H9 (cell line): ENCODE measurements around the gene CHAC2. TPM values are rescaled to one million over a fixed set of nuclear protein-coding genes. Genes with fewer than 3 reads are reported as not detected.
"Not testable (repeated sequence)": the region's sequence is repeated elsewhere in the genome, so short reads cannot be mapped to it uniquely, and the experiment has no call there.

ENCODE experiments used
- DNase-seq: peaks from one replicate; pipeline ENCODE4 v3.0.0-alpha.2; 2017
- H2AFZ ChIP-seq: one replicate; pipeline ENCODE4 v1.6.1; 2013; ENCODE audit warnings: mild to moderate bottlenecking, low read length, control low read depth, moderate library complexity
- H2AK5ac ChIP-seq: 2 replicates; pipeline ENCODE4 v1.6.1; 2013; ENCODE audit warnings: low read length, control low read depth, mixed read lengths; ENCODE audit not compliant: insufficient read length
- H2BK120ac ChIP-seq: one replicate; pipeline ENCODE4 v1.6.1; 2013; ENCODE audit warnings: low read depth, mild to moderate bottlenecking, low read length, control low read depth, inconsistent platforms; ENCODE audit not compliant: poor library complexity, severe bottlenecking
- H2BK12ac ChIP-seq: 2 replicates; pipeline ENCODE4 v1.6.1; 2013; ENCODE audit warnings: low read length, control low read depth, mixed read lengths, low read depth; ENCODE audit not compliant: insufficient read length
- H2BK15ac ChIP-seq: 2 replicates; pipeline ENCODE4 v1.6.1; 2013; ENCODE audit warnings: low read depth, low read length, control low read depth
- H2BK20ac ChIP-seq: one replicate; pipeline ENCODE4 v1.6.1; 2013; ENCODE audit warnings: low read depth, mild to moderate bottlenecking, low read length, control low read depth, inconsistent platforms; ENCODE audit not compliant: poor library complexity, severe bottlenecking
- H2BK5ac ChIP-seq: 2 replicates; pipeline ENCODE4 v1.6.1; 2013; ENCODE audit warnings: low read length, control low read depth, mixed read lengths; ENCODE audit not compliant: insufficient read length
- H3K14ac ChIP-seq: 2 replicates; pipeline ENCODE4 v1.6.1; 2013; ENCODE audit warnings: low read length, control low read depth; ENCODE audit not compliant: insufficient read depth
- H3K18ac ChIP-seq: 2 replicates; pipeline ENCODE4 v1.6.1; 2013; ENCODE audit warnings: low read depth, mild to moderate bottlenecking, mixed read lengths, low read length, control low read depth; ENCODE audit not compliant: insufficient read length
- H3K23ac ChIP-seq: 2 replicates; pipeline ENCODE4 v1.6.1; 2013; ENCODE audit warnings: low read length, control low read depth, mixed read lengths, low read depth; ENCODE audit not compliant: insufficient read length
- H3K23me2 ChIP-seq: 2 replicates; pipeline ENCODE4 v1.6.1; 2013; ENCODE audit warnings: low read depth, mild to moderate bottlenecking, mixed read lengths, low read length, control low read depth; ENCODE audit not compliant: insufficient read length, poor library complexity, severe bottlenecking
- H3K27ac ChIP-seq: 2 replicates; pipeline ENCODE4 v1.5.1; 2013; ENCODE audit warnings: low read length, control low read depth, mixed read lengths, low read depth; ENCODE audit not compliant: insufficient read length
- H3K27me3 ChIP-seq: 2 replicates; pipeline ENCODE4 v1.6.1; 2013; ENCODE audit warnings: low read length, control low read depth, inconsistent platforms; ENCODE audit not compliant: insufficient read depth
- H3K4ac ChIP-seq: 2 replicates; pipeline ENCODE4 v1.6.1; 2013; ENCODE audit warnings: low read depth, mild to moderate bottlenecking, control low read depth, inconsistent platforms, low read length, moderate library complexity
- H3K4me1 ChIP-seq: 2 replicates; pipeline ENCODE4 v1.6.1; 2013; ENCODE audit warnings: low read length, control low read depth, inconsistent platforms; ENCODE audit not compliant: insufficient read depth
- H3K4me2 ChIP-seq: 2 replicates; pipeline ENCODE4 v1.6.1; 2013; ENCODE audit warnings: low read length, control low read depth, mixed read lengths; ENCODE audit not compliant: insufficient read length, insufficient read depth
- H3K56ac ChIP-seq: 2 replicates; pipeline ENCODE4 v1.6.1; 2013; ENCODE audit warnings: low read depth, mild to moderate bottlenecking, mixed read lengths, low read length, control low read depth; ENCODE audit not compliant: insufficient read length
- H3K79me1 ChIP-seq: 2 replicates; pipeline ENCODE4 v1.6.1; 2013; ENCODE audit warnings: low read depth, mild to moderate bottlenecking, moderate library complexity, low read length, control low read depth, inconsistent platforms; ENCODE audit not compliant: insufficient read depth, poor library complexity, severe bottlenecking
- H3K79me2 ChIP-seq: 2 replicates; pipeline ENCODE4 v1.6.1; 2013; ENCODE audit warnings: low read length, control low read depth, inconsistent platforms; ENCODE audit not compliant: insufficient read depth
- H3K9ac ChIP-seq: 2 replicates; pipeline ENCODE4 v1.6.1; 2013; ENCODE audit warnings: low read length, control low read depth, mixed read lengths; ENCODE audit not compliant: insufficient read length; ENCODE audit errors: extremely low read depth
- H3K9me3 ChIP-seq: one replicate; pipeline ENCODE4 v1.6.1; 2013; ENCODE audit warnings: low read depth, low read length, inconsistent platforms; ENCODE audit not compliant: control insufficient read depth
- H3T11ph ChIP-seq: one replicate; pipeline ENCODE4 v1.6.1; 2013; ENCODE audit warnings: mild to moderate bottlenecking, low read length, control low read depth, inconsistent platforms
- H4K20me1 ChIP-seq: one replicate; pipeline ENCODE4 v1.6.1; 2013; ENCODE audit not compliant: control insufficient read depth, insufficient read length, insufficient read depth
- H4K5ac ChIP-seq: 2 replicates; pipeline ENCODE4 v1.6.1; 2013; ENCODE audit warnings: low read depth, mild to moderate bottlenecking, mixed read lengths, low read length, control low read depth; ENCODE audit not compliant: insufficient read length
- H4K8ac ChIP-seq: replicated peaks from 2 replicates; pipeline ENCODE4 v1.6.1; 2013; ENCODE audit warnings: low read length, control low read depth, mixed read lengths, low read depth; ENCODE audit not compliant: insufficient read length
- H4K91ac ChIP-seq: 2 replicates; pipeline ENCODE4 v1.6.1; 2013; ENCODE audit warnings: low read depth, mild to moderate bottlenecking, moderate library complexity, mixed read lengths, low read length, control low read depth; ENCODE audit not compliant: insufficient read length
- H3K27ac Mint-ChIP-seq, 3 experiments: 2 replicates in 2 of 3; 3 replicates in 1 of 3; pipeline ENCODE4 v1.8.0; 2020 to 2021; ENCODE audit warnings: mixed read lengths in 3 of 3, mild to moderate bottlenecking in 1 of 3, moderate library complexity in 1 of 3
- H3K27me3 Mint-ChIP-seq: 2 replicates; pipeline ENCODE4 v1.8.0; 2021; ENCODE audit warnings: low read depth, mild to moderate bottlenecking, moderate library complexity, mixed read lengths
- H3K36me3 Mint-ChIP-seq, 3 experiments: 2 replicates in 2 of 3; 3 replicates in 1 of 3; pipeline ENCODE4 v1.8.0; 2020 to 2021; ENCODE audit warnings: low read depth in 3 of 3, mixed read lengths in 3 of 3; ENCODE audit not compliant: insufficient read depth in 1 of 3
- H3K4me1 Mint-ChIP-seq, 2 experiments: 2 replicates each; pipeline ENCODE4 v1.8.0; 2020; ENCODE audit warnings: mixed read lengths in 2 of 2
- H3K4me3 Mint-ChIP-seq, 2 experiments: 2 replicates in 1 of 2; 3 replicates in 1 of 2; pipeline ENCODE4 v1.8.0; 2020 to 2021; ENCODE audit warnings: mild to moderate bottlenecking in 2 of 2, mixed read lengths in 2 of 2, moderate library complexity in 1 of 2
- H3K9me3 Mint-ChIP-seq, 2 experiments: 2 replicates in 1 of 2; 3 replicates in 1 of 2; pipeline ENCODE4 v1.8.0; 2020; ENCODE audit warnings: mild to moderate bottlenecking in 2 of 2, mixed read lengths in 2 of 2, moderate library complexity in 1 of 2
- CTCF ChIP-seq: fragments of 200-600 bp; sonication (generic); conservative IDR thresholded peaks from 3 replicates; pipeline ENCODE4 v1.8.0; 2021; ENCODE audit warnings: antibody characterized with exemption, mild to moderate bottlenecking
- WGBS: extraction: QIAGEN DNeasy Blood & Tissue Kit; methylation state at CpG from one replicate; pipeline ENCODE4 v1.1.7; 2013; ENCODE audit warnings: missing lambda C conversion rate, low lambda C conversion rate, mixed read lengths; ENCODE audit not compliant: insufficient read length; ENCODE audit errors: extremely low coverage; 5-methylcytosine and 5-hydroxymethylcytosine counted together
- long read RNA-seq: library from polyadenylated mRNA; unstranded; transcript quantifications from one replicate; pipeline ENCODE4 v2.0.0, GENCODE V29; 2020
- total RNA-seq: library from RNA; stranded (reverse); gene quantifications from 2 replicates; pipeline ENCODE4 v1.2.1, GENCODE V29; 2021

CHAC2 gene
- total RNA-seq, result 10.7 and 11.3 TPM in 2 replicates
- long read RNA-seq, transcript CHAC2-201 (3 exons, 1,321 nt), result major isoform, 51 of 68 reads
- long read RNA-seq, partial matches to known transcripts, result 1 of 68 reads
- long read RNA-seq, other reads (novel, unspliced or antisense), result 16 of 68 reads

GRCh38 chr2:53767405-53768241 is at the start of gene CHAC2:
TSS of gene CHAC2 (plus strand) at chr2:53767804. CDS start at chr2:53767887, 83 bp downstream.
- H3K56ac ChIP-seq, result no peak within 1 kb of the TSS
- H3K4me3 Mint-ChIP-seq, result peak within 1 kb of the TSS; percentile 94 to 96
- no peaks in the 10 kb centered on the region for H3K4me1 ChIP-seq
- H3K9me3 ChIP-seq, result no peaks in the 10 kb centered on the region
- H3K36me3 Mint-ChIP-seq, result peaks cover 8 to 23% (median 19%) of the 10 kb centered on the region in 3 experiments
- no peak within 1 kb of the TSS for H3K23ac ChIP-seq
- H3K27ac ChIP-seq, result peak within 1 kb of the TSS; percentile 73
- H2AK5ac ChIP-seq, result no peak within 1 kb of the TSS
- H4K8ac ChIP-seq, result no peak within 1 kb of the TSS
- H3K4me2 ChIP-seq, result peak within 1 kb of the TSS; percentile 97
- no peak within 1 kb of the TSS; the same call in 1 of the 2 replicates for H2BK15ac ChIP-seq
- no peaks in the 10 kb centered on the region for H3K9me3 Mint-ChIP-seq
- peak within 1 kb of the TSS; percentile 84 for H3K18ac ChIP-seq
- H3K27me3 Mint-ChIP-seq, result no peaks in the 10 kb centered on the region
- no peaks in the 10 kb centered on the region for H3K27me3 ChIP-seq
- H3T11ph ChIP-seq, result no peak within 1 kb of the TSS
- H3K23me2 ChIP-seq, result peaks cover 9% of the 10 kb centered on the region
- peak within 1 kb of the TSS; percentile 90 for H3K9ac ChIP-seq
- WGBS, result no CpG with 5 or more reads among the region's 46 CpGs
- peak; percentile 80 for DNase-seq
- no peak within 1 kb of the TSS for H3K4ac ChIP-seq
- H3K79me1 ChIP-seq, result no peaks in the 10 kb centered on the region
- H4K5ac ChIP-seq, result no peak within 1 kb of the TSS
- H3K14ac ChIP-seq, result peak within 1 kb of the TSS; percentile 62
- peaks cover 18 to 20% of the 10 kb centered on the region in 2 experiments for H3K4me1 Mint-ChIP-seq
- TF ChIP-seq CTCF, result peak; percentile 51
- no peaks in the 10 kb centered on the region for H4K20me1 ChIP-seq
- H3K27ac Mint-ChIP-seq, result peak within 1 kb of the TSS; percentile 78 to 97 (median 80); a peak in 6 of 7 replicates
- H2BK5ac ChIP-seq, result no peak within 1 kb of the TSS
- no peak within 1 kb of the TSS for H4K91ac ChIP-seq
- peak within 1 kb of the TSS; percentile 95 for H2AFZ ChIP-seq
- H3K79me2 ChIP-seq, result no peaks in the 10 kb centered on the region
- H2BK120ac ChIP-seq, result no peak within 1 kb of the TSS
- no peak within 1 kb of the TSS for H2BK20ac ChIP-seq
- H2BK12ac ChIP-seq, result no peak within 1 kb of the TSS

GRCh38 chr2:53720944-53721343 is 46.7 kb upstream of the CHAC2 start:
- not testable (repeated sequence) for H2BK5ac ChIP-seq, H3K23ac ChIP-seq, H3K4me1 ChIP-seq, H2BK15ac ChIP-seq, H4K20me1 ChIP-seq, H2BK12ac ChIP-seq, H3K27ac Mint-ChIP-seq, H3K79me2 ChIP-seq, H3K56ac ChIP-seq, DNase-seq, H4K8ac ChIP-seq, H3K4ac ChIP-seq, H2AK5ac ChIP-seq, H2BK20ac ChIP-seq, H3K14ac ChIP-seq, H3K4me1 Mint-ChIP-seq, H3K27me3 Mint-ChIP-seq, H3K79me1 ChIP-seq, H2BK120ac ChIP-seq, H3K9me3 ChIP-seq, H4K5ac ChIP-seq, H3K9ac ChIP-seq, H4K91ac ChIP-seq, H3K27ac ChIP-seq, H3K18ac ChIP-seq, H3K4me2 ChIP-seq, H3K4me3 Mint-ChIP-seq, H3K23me2 ChIP-seq, H2AFZ ChIP-seq, H3T11ph ChIP-seq, H3K27me3 ChIP-seq
- Mint-ChIP-seq H3K36me3 (peaks cover 15 to 29% (median 22%) of the 10 kb centered on the region in 3 experiments), H3K9me3 (peaks cover 7 to 14% of the 10 kb centered on the region in 2 experiments; a peak in 4 of 5 replicates)
- no CpG with 5 or more reads among the region's 3 CpGs for WGBS
